HUES64 (cell line): Measurements from ENCODE around the gene ISG20L2. TPM values are rescaled to one million over a fixed set of nuclear protein-coding genes. Genes with fewer than 3 reads are reported as not detected.

Source experiments
- H3K27ac ChIP-seq: 2 replicates; pipeline ENCODE4 v1.7.0; 2013; ENCODE audit warnings: low read depth, low read length, inconsistent platforms
- H3K27me3 ChIP-seq: 2 replicates; pipeline ENCODE4 v1.6.1; 2013; ENCODE audit warnings: mild to moderate bottlenecking, low read length; ENCODE audit not compliant: insufficient read depth
- H3K36me3 ChIP-seq: 2 replicates; pipeline ENCODE4 v1.6.1; 2013; ENCODE audit warnings: mild to moderate bottlenecking, low read length; ENCODE audit not compliant: insufficient read depth
- H3K4me1 ChIP-seq: 2 replicates; pipeline ENCODE4 v1.6.1; 2013; ENCODE audit warnings: mild to moderate bottlenecking, low read length, moderate library complexity; ENCODE audit not compliant: insufficient read depth
- H3K4me3 ChIP-seq: 2 replicates; pipeline ENCODE4 v1.5.1; 2013; ENCODE audit warnings: mild to moderate bottlenecking, low read length, moderate library complexity
- H3K9ac ChIP-seq: 2 replicates; pipeline ENCODE4 v1.6.1; 2013; ENCODE audit warnings: mild to moderate bottlenecking, low read depth, low read length
- H3K9me3 ChIP-seq: 2 replicates; pipeline ENCODE4 v1.6.1; 2013; ENCODE audit warnings: low read depth, low read length; ENCODE audit not compliant: insufficient read depth
- WGBS: fragments of 150-250, 120-280 bp; methylation state at CpG from one replicate; pipeline ENCODE4 v1.1.7; 2013; ENCODE audit warnings: missing lambda C conversion rate; 5-methylcytosine and 5-hydroxymethylcytosine counted together
- polyA plus RNA-seq, 2 experiments: library from polyadenylated mRNA; stranded (reverse); fragments of 50-300 nt; gene quantifications; one replicate each; pipeline ENCODE4 v1.2.3, GENCODE V29; 2013

ISG20L2 gene
- polyA plus RNA-seq (2013, experiment 1 of 2) = 44.6 TPM
- 37.2 TPM for polyA plus RNA-seq (2013, experiment 2 of 2)

- H3K4me1 ChIP-seq = peaks cover 17% of the 10 kb centered on the region; the same call in 1 of the 2 replicates
- H3K9me3 ChIP-seq = no peaks in the 10 kb centered on the region
- peak within 1 kb of the TSS; percentile 71 for H3K9ac ChIP-seq
- H3K4me3 ChIP-seq = peak within 1 kb of the TSS; percentile 71
- 4% methylated on average over 54 of the region's 57 CpGs for WGBS
- H3K27ac ChIP-seq = peak within 1 kb of the TSS; percentile 81
- no peaks in the 10 kb centered on the region for H3K27me3 ChIP-seq
- H3K36me3 ChIP-seq = peaks cover 27% of the 10 kb centered on the region
These were observed at the start of gene ISG20L2 for GRCh38 chr1:156728599-156729462. ISG20L2 (minus strand) TSS chr1:156728766; CDS start chr1:156727652, 1,114 bp downstream.

- Histone ChIP-seq H3K27ac (no peak overlapping the region), H3K9me3 (no peaks in the 10 kb centered on the region), H3K27me3 (no peaks in the 10 kb centered on the region), H3K4me1 (no peaks in the 10 kb centered on the region), H3K4me3 (no peak overlapping the region), H3K36me3 (peaks cover 25% of the 10 kb centered on the region), H3K9ac (no peak overlapping the region)
- WGBS = 76% methylated on average over 1 of the region's 1 CpG
These were observed 49.0 kb upstream of the ISG20L2 start for GRCh38 chr1:156777573-156777972.

GRCh38 chr1:156776942-156777341 lies 48.4 kb upstream of the ISG20L2 start:
- Histone ChIP-seq H3K9ac (no peak overlapping the region), H3K36me3 (peaks cover 25% of the 10 kb centered on the region), H3K4me1 (no peaks in the 10 kb centered on the region), H3K9me3 (no peaks in the 10 kb centered on the region), H3K27ac (no peak overlapping the region), H3K27me3 (no peaks in the 10 kb centered on the region), H3K4me3 (no peak overlapping the region)
- WGBS = 84% methylated on average over 4 of the region's 4 CpGs

- Histone ChIP-seq H3K9me3 (no peaks in the 10 kb centered on the region), H3K9ac (no peak overlapping the region), H3K36me3 (peaks cover 24% of the 10 kb centered on the region), H3K4me1 (no peaks in the 10 kb centered on the region), H3K27me3 (no peaks in the 10 kb centered on the region), H3K27ac (no peak overlapping the region), H3K4me3 (no peak overlapping the region)
- WGBS = 90% methylated on average over 4 of the region's 5 CpGs
These were observed 47.2 kb upstream of the ISG20L2 start for GRCh38 chr1:156775799-156776198.

- H3K4me1 ChIP-seq = peaks cover 7% of the 10 kb centered on the region
- no peaks in the 10 kb centered on the region for H3K9me3 ChIP-seq
- 96% methylated on average over 3 of the region's 3 CpGs for WGBS
- no peaks in the 10 kb centered on the region for H3K27me3 ChIP-seq
- H3K36me3 ChIP-seq = peaks cover 34% of the 10 kb centered on the region
- no peak overlapping the region for H3K4me3 ChIP-seq
- H3K27ac ChIP-seq = no peak overlapping the region
- H3K9ac ChIP-seq = no peak overlapping the region
These were observed 45.0 kb upstream of the ISG20L2 start for GRCh38 chr1:156773607-156774006.

- Histone ChIP-seq H3K4me1 (peaks cover 10% of the 10 kb centered on the region), H3K27me3 (no peaks in the 10 kb centered on the region), H3K9ac (no peak overlapping the region), H3K36me3 (peaks cover 32% of the 10 kb centered on the region), H3K27ac (no peak overlapping the region), H3K9me3 (no peaks in the 10 kb centered on the region), H3K4me3 (no peak overlapping the region)
- 79% methylated on average over 9 of the region's 9 CpGs for WGBS
These were observed 44.3 kb upstream of the ISG20L2 start for GRCh38 chr1:156772728-156773497.

- no peak overlapping the region for H3K4me3 ChIP-seq
- peaks cover 32% of the 10 kb centered on the region for H3K36me3 ChIP-seq
- no peak overlapping the region for H3K27ac ChIP-seq
- H3K4me1 ChIP-seq = peaks cover 10% of the 10 kb centered on the region
- H3K27me3 ChIP-seq = no peaks in the 10 kb centered on the region
- no peak overlapping the region for H3K9ac ChIP-seq
- no peaks in the 10 kb centered on the region for H3K9me3 ChIP-seq
- WGBS = 93% methylated on average over 3 of the region's 3 CpGs
These were observed 43.7 kb upstream of the ISG20L2 start for GRCh38 chr1:156772222-156772621.

- H3K36me3 ChIP-seq = peaks cover 31% of the 10 kb centered on the region
- peak overlapping the region; percentile 84 for H3K4me3 ChIP-seq
- peaks cover 16% of the 10 kb centered on the region for H3K4me1 ChIP-seq
- WGBS = 51% methylated on average over 8 of the region's 8 CpGs
- H3K27ac ChIP-seq = no peak overlapping the region
- H3K9me3 ChIP-seq = no peaks in the 10 kb centered on the region
- H3K9ac ChIP-seq = peak overlapping the region; percentile 90
- H3K27me3 ChIP-seq = no peaks in the 10 kb centered on the region
These were observed 40.2 kb upstream of the ISG20L2 start for GRCh38 chr1:156768610-156769295.

GRCh38 chr1:156767879-156768604 lies 39.5 kb upstream of the ISG20L2 start:
- peaks cover 26% of the 10 kb centered on the region for H3K36me3 ChIP-seq
- peaks cover 16% of the 10 kb centered on the region for H3K4me1 ChIP-seq
- WGBS = 1% methylated on average over 26 of the region's 31 CpGs
- peak overlapping the region; percentile 84 for H3K27ac ChIP-seq
- H3K9me3 ChIP-seq = no peaks in the 10 kb centered on the region
- H3K4me3 ChIP-seq = peak overlapping the region; percentile 84
- H3K9ac ChIP-seq = peak overlapping the region; percentile 90
- no peaks in the 10 kb centered on the region for H3K27me3 ChIP-seq

- H3K9me3 ChIP-seq = no peaks in the 10 kb centered on the region
- WGBS = under 1% methylated on average over 50 of the region's 50 CpGs
- H3K36me3 ChIP-seq = peaks cover 23% of the 10 kb centered on the region
- H3K4me1 ChIP-seq = peaks cover 16% of the 10 kb centered on the region
- peak within 1 kb of the TSS; percentile 90 for H3K9ac ChIP-seq
- H3K27me3 ChIP-seq = no peaks in the 10 kb centered on the region
- peak within 1 kb of the TSS; percentile 84 for H3K4me3 ChIP-seq
- peak within 1 kb of the TSS; percentile 84 for H3K27ac ChIP-seq
These were observed 38.7 kb upstream of the ISG20L2 start, which contains the start of gene PRCC for GRCh38 chr1:156767101-156767878. PRCC (plus strand) TSS chr1:156767535; CDS start chr1:156767772, 237 bp downstream.
